ENCODE measurements around the gene OXT.

OXT gene

GRCh38 chr20:3067139-3068014 is 4.0 kb upstream of the OXT start:
- H3K4me3 ChIP-seq (ENCODE audit: low read depth, low read length) = no peak overlapping the region
- DNase-seq = no peak
- no peak for TF ChIP-seq CTCF (IDR thresholded peaks at IDR 0.05; ENCODE audit: low read depth, low read length, missing control alignments)
- H3K27me3 ChIP-seq (replicated peaks) = peaks cover 7% of the 10 kb centered on the region
- no peaks in the 10 kb centered on the region for H3K36me3 ChIP-seq (replicated peaks)
- no peak overlapping the region for H3K27ac ChIP-seq
- in situ Hi-C loops (cut with HindIII; ENCODE audit: low pct_ligation_motif_present, low sequenced_read_pairs) = no loop called here

- Histone ChIP-seq H3K27ac (no peak overlapping the region), H3K36me3 (replicated peaks) (no peaks in the 10 kb centered on the region), H3K4me3 (ENCODE audit: low read depth, low read length) (no peak overlapping the region), H3K27me3 (replicated peaks) (peaks cover 7% of the 10 kb centered on the region)
- no peak for TF ChIP-seq CTCF (IDR thresholded peaks at IDR 0.05; ENCODE audit: low read depth, low read length, missing control alignments)
- in situ Hi-C loops (cut with HindIII; ENCODE audit: low pct_ligation_motif_present, low sequenced_read_pairs) = no loop called here
- DNase-seq = no peak
Measured at GRCh38 chr20:3068075-3068474, 3.3 kb upstream of the OXT start.

- no peak overlapping the region for H3K27ac ChIP-seq
- no peaks in the 10 kb centered on the region for H3K36me3 ChIP-seq (replicated peaks)
- H3K4me3 ChIP-seq (ENCODE audit: low read depth, low read length) = no peak overlapping the region
- H3K27me3 ChIP-seq (replicated peaks) = peaks cover 7% of the 10 kb centered on the region
- TF ChIP-seq CTCF (IDR thresholded peaks at IDR 0.05; ENCODE audit: low read depth, low read length, missing control alignments) = peak; percentile 6
- DNase-seq = peak; percentile 11
- in situ Hi-C loops (cut with HindIII; ENCODE audit: low pct_ligation_motif_present, low sequenced_read_pairs) = no loop called here
Measured at GRCh38 chr20:3068986-3069900, 2.2 kb upstream of the OXT start.

- no peak for DNase-seq
- no peaks in the 10 kb centered on the region for H3K36me3 ChIP-seq (replicated peaks)
- no peak overlapping the region for H3K4me3 ChIP-seq (ENCODE audit: low read depth, low read length)
- in situ Hi-C loops (cut with HindIII; ENCODE audit: low pct_ligation_motif_present, low sequenced_read_pairs) = no loop called here
- H3K27ac ChIP-seq = no peak overlapping the region
- no peak for TF ChIP-seq CTCF (IDR thresholded peaks at IDR 0.05; ENCODE audit: low read depth, low read length, missing control alignments)
- H3K27me3 ChIP-seq (replicated peaks) = peaks cover 7% of the 10 kb centered on the region
Measured at GRCh38 chr20:3070725-3071124, 695 bp upstream of the OXT start.

GRCh38 chr20:3071266-3071609 is 182 bp upstream of the OXT start:
- peaks cover 7% of the 10 kb centered on the region for H3K27me3 ChIP-seq (replicated peaks)
- peak overlapping the region; percentile 37 for H3K4me3 ChIP-seq (ENCODE audit: low read depth, low read length)
- TF ChIP-seq CTCF (IDR thresholded peaks at IDR 0.05; ENCODE audit: low read depth, low read length, missing control alignments) = no peak
- in situ Hi-C loops (cut with HindIII; ENCODE audit: low pct_ligation_motif_present, low sequenced_read_pairs) = no loop called here
- no peaks in the 10 kb centered on the region for H3K36me3 ChIP-seq (replicated peaks)
- no peak overlapping the region for H3K27ac ChIP-seq
- no peak for DNase-seq

Data from brain microvascular endothelial cell (primary cell).